ENCODE measurements around the gene PHKB. TPM values are rescaled to one million over a fixed set of nuclear protein-coding genes. Genes with fewer than 3 reads are reported as not detected.
"Not testable (repeated sequence)": the region's sequence is repeated elsewhere in the genome, so short reads cannot be mapped to it uniquely, and the experiment has no call there.

PHKB gene
- total RNA-seq, 1 experiment from 2014 or later: 87.4 TPM

DNA sequence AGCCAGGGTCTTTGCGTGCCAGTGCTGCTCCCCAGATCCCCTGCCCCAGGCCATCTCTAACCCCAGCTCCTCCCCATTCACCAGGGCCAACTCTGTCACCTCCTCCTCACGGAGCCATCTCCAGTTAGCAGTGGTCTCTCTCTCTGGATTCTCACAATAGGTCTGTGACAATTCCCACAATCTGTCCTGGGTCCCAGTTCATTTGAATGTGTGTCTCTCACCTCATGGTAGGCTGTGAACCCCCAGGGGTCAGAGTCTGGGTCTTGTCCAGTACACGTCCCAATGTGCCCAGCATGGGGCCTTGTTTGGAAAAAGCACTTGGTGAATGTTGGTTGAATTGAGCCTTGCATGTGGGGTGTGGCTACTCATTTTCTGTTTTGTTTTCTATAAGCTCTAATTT is 205.3 kb downstream of the PHKB start:
- no peaks in the 10 kb centered on the region for H3K9me3 ChIP-seq (ENCODE audit: low read length)
- no peaks in the 10 kb centered on the region for H3K9me2 ChIP-seq (replicated peaks; ENCODE audit: insufficient read depth, low read length)
- H4K20me1 ChIP-seq (ENCODE audit: insufficient read depth, low read depth, low read length): no peaks in the 10 kb centered on the region
- peaks cover 12% of the 10 kb centered on the region for H3K4me1 ChIP-seq (ENCODE audit: low read length)
- H3K79me2 ChIP-seq (ENCODE audit: low read length): no peaks in the 10 kb centered on the region
- H3K9ac ChIP-seq (ENCODE audit: low read length): no peak overlapping the region
- H3K36me3 ChIP-seq (ENCODE audit: insufficient read depth, low read length): no peaks in the 10 kb centered on the region
- H3K4me2 ChIP-seq (ENCODE audit: low read depth, low read length, poor library complexity, severe bottlenecking): no peak overlapping the region
- H3K27me3 ChIP-seq (ENCODE audit: low read length): no peaks in the 10 kb centered on the region
- H3K27ac ChIP-seq (ENCODE audit: low read length): no peak overlapping the region
- H3K4me3 ChIP-seq (ENCODE audit: low read length): no peak overlapping the region
- DNase-seq: no peak
- H2AFZ ChIP-seq (ENCODE audit: low read length): no peak overlapping the region

DNA sequence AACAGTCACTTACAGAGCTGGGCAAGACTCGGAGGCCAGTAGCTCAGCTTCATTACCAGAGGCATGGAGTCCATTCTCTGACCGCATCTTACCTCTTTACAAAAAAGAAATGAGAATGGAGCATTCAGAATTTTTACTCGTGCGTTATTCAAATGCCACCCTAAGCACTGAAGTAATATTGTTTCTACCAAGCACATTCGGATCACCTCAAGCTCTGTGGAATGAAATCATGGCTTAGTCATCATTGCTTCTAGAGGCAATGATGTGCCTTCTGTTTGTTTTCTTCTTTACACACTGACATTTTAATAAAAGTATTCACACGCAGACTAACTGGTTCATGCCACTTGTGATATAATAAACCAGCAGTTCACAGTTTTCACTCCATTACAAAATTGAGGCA is 206.8 kb downstream of the PHKB start:
- no peaks in the 10 kb centered on the region for H3K9me2 ChIP-seq (replicated peaks; ENCODE audit: insufficient read depth, low read length)
- H4K20me1 ChIP-seq (ENCODE audit: insufficient read depth, low read depth, low read length): no peaks in the 10 kb centered on the region
- H3K4me2 ChIP-seq (ENCODE audit: low read depth, low read length, poor library complexity, severe bottlenecking): no peak overlapping the region
- DNase-seq: no peak
- H3K27me3 ChIP-seq (ENCODE audit: low read length): no peaks in the 10 kb centered on the region
- no peaks in the 10 kb centered on the region for H3K9me3 ChIP-seq (ENCODE audit: low read length)
- H3K79me2 ChIP-seq (ENCODE audit: low read length): no peaks in the 10 kb centered on the region
- no peak overlapping the region for H2AFZ ChIP-seq (ENCODE audit: low read length)
- no peak overlapping the region for H3K4me3 ChIP-seq (ENCODE audit: low read length)
- H3K36me3 ChIP-seq (ENCODE audit: insufficient read depth, low read length): no peaks in the 10 kb centered on the region
- H3K9ac ChIP-seq (ENCODE audit: low read length): no peak overlapping the region
- no peak overlapping the region for H3K27ac ChIP-seq (ENCODE audit: low read length)
- H3K4me1 ChIP-seq (ENCODE audit: low read length): peaks cover 12% of the 10 kb centered on the region

DNA sequence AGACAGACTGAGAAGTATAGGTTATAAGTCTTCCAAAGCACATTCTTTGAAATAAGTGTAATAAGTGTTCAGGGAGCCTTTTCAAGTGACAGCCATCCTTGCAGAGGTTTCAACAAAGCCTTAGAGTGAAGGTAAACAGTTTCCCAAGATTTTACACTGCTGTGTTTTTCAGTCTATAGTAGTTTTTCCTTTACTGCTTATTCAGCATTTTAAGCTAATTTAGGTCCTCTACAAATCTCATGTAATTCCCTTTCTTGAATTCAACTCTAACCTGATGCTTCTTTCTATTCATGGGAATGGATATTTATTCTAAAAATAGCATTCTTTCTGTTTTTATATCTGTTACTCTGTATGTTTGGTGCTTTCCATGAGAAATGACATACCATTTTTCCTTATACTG is 211.3 kb downstream of the PHKB start:
- Histone ChIP-seq H3K27me3 (ENCODE audit: low read length) (no peaks in the 10 kb centered on the region), H3K27ac (ENCODE audit: low read length) (no peak overlapping the region), H3K9me2 (replicated peaks; ENCODE audit: insufficient read depth, low read length) (no peaks in the 10 kb centered on the region), H3K4me1 (ENCODE audit: low read length) (no peaks in the 10 kb centered on the region), H3K9ac (ENCODE audit: low read length) (no peak overlapping the region), H4K20me1 (ENCODE audit: insufficient read depth, low read depth, low read length) (no peaks in the 10 kb centered on the region), H3K79me2 (ENCODE audit: low read length) (no peaks in the 10 kb centered on the region), H2AFZ (ENCODE audit: low read length) (no peak overlapping the region), H3K4me3 (ENCODE audit: low read length) (no peak overlapping the region), H3K4me2 (ENCODE audit: low read depth, low read length, poor library complexity, severe bottlenecking) (no peak overlapping the region), H3K36me3 (ENCODE audit: insufficient read depth, low read length) (peaks cover 12% of the 10 kb centered on the region), H3K9me3 (ENCODE audit: low read length) (no peaks in the 10 kb centered on the region)
- DNase-seq: no peak

DNA sequence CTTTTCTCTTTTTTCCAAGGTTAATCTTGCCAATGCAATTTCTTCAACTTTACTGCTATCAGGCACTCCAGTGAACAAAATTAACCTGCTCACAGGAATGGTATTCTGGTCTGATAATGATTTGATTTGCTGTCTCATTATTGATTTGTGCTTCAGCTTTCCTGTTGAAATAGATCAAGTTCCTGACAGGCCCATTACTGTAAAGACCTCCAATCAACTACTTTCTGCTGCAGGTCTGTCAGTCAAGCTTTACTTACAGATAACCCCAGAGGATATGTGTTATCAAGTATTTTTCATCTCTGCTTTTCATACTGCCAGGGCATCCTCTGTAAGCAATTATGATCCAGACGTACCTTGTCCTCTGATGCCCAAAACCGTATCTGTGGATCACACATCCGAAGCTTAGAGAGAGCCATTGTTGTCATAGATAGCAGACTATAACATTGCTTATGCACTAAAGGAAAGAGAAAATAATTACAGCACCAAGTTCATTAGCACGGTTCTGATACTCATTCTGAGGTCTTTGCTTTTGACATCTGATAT is 215.6 kb downstream of the PHKB start:
- no peaks in the 10 kb centered on the region for H3K4me1 ChIP-seq (ENCODE audit: low read length)
- H3K9me2 ChIP-seq (replicated peaks; ENCODE audit: insufficient read depth, low read length): no peaks in the 10 kb centered on the region
- H3K27me3 ChIP-seq (ENCODE audit: low read length): no peaks in the 10 kb centered on the region
- DNase-seq: no peak
- peaks cover 13% of the 10 kb centered on the region for H3K36me3 ChIP-seq (ENCODE audit: insufficient read depth, low read length)
- H4K20me1 ChIP-seq (ENCODE audit: insufficient read depth, low read depth, low read length): no peaks in the 10 kb centered on the region
- no peak overlapping the region for H3K4me2 ChIP-seq (ENCODE audit: low read depth, low read length, poor library complexity, severe bottlenecking)
- no peak overlapping the region for H3K4me3 ChIP-seq (ENCODE audit: low read length)
- no peak overlapping the region for H3K27ac ChIP-seq (ENCODE audit: low read length)
- H2AFZ ChIP-seq (ENCODE audit: low read length): no peak overlapping the region
- H3K9ac ChIP-seq (ENCODE audit: low read length): no peak overlapping the region
- H3K9me3 ChIP-seq (ENCODE audit: low read length): no peaks in the 10 kb centered on the region
- no peaks in the 10 kb centered on the region for H3K79me2 ChIP-seq (ENCODE audit: low read length)

DNA sequence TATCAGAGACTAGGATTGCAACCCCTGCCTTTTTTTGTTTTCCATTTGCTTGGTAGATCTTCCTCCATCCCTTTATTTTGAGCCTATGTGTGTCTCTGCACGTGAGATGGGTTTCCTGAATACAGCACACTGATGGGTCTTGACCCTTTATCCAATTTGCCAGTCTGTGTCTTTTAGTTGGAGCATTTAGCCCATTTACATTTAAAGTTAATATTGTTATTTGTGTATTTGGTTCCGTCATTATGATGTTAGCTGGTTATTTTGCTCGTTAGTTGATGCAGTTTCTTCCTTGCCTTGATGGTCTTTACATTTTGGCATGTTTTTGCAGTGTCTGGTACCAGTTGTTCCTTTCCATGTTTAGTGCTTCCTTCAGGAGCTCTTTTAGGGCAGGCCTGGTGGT is 220.4 kb downstream of the PHKB start:
- not testable (repeated sequence) for H3K27me3 ChIP-seq (ENCODE audit: low read length); H3K27ac ChIP-seq (ENCODE audit: low read length); H3K4me3 ChIP-seq (ENCODE audit: low read length); H3K79me2 ChIP-seq (ENCODE audit: low read length); H4K20me1 ChIP-seq (ENCODE audit: insufficient read depth, low read depth, low read length); DNase-seq; H3K9ac ChIP-seq (ENCODE audit: low read length); H3K9me3 ChIP-seq (ENCODE audit: low read length); H3K36me3 ChIP-seq (ENCODE audit: insufficient read depth, low read length); H3K4me1 ChIP-seq (ENCODE audit: low read length); H3K4me2 ChIP-seq (ENCODE audit: low read depth, low read length, poor library complexity, severe bottlenecking); H3K9me2 ChIP-seq (replicated peaks; ENCODE audit: insufficient read depth, low read length); H2AFZ ChIP-seq (ENCODE audit: low read length)

DNA sequence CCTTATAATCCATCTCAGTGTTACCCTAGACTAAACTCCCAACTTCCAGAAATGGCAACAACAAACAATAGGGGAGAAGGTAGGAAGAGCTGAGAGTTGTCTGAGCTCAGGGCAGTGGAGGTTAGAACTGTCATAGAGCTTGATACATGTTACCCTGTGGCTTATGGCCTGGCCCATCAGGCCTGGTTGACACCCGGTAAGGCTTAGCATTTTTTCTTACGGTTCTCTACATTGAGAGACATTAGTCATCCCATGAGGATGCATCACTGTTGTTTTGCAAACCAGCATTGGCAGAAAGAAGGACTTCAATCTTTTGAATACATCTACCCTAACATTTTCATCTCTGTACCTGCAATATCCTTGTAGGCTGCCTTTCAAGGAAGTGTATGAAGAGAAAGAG is 226.6 kb downstream of the PHKB start:
- no peak overlapping the region for H3K27ac ChIP-seq (ENCODE audit: low read length)
- H3K9ac ChIP-seq (ENCODE audit: low read length): no peak overlapping the region
- H3K9me2 ChIP-seq (replicated peaks; ENCODE audit: insufficient read depth, low read length): no peaks in the 10 kb centered on the region
- H3K4me2 ChIP-seq (ENCODE audit: low read depth, low read length, poor library complexity, severe bottlenecking): no peak overlapping the region
- H3K4me3 ChIP-seq (ENCODE audit: low read length): no peak overlapping the region
- no peak overlapping the region for H2AFZ ChIP-seq (ENCODE audit: low read length)
- no peaks in the 10 kb centered on the region for H3K27me3 ChIP-seq (ENCODE audit: low read length)
- no peaks in the 10 kb centered on the region for H3K4me1 ChIP-seq (ENCODE audit: low read length)
- H3K79me2 ChIP-seq (ENCODE audit: low read length): no peaks in the 10 kb centered on the region
- H3K36me3 ChIP-seq (ENCODE audit: insufficient read depth, low read length): no peaks in the 10 kb centered on the region
- no peak for DNase-seq
- no peaks in the 10 kb centered on the region for H4K20me1 ChIP-seq (ENCODE audit: insufficient read depth, low read depth, low read length)
- no peaks in the 10 kb centered on the region for H3K9me3 ChIP-seq (ENCODE audit: low read length)

DNA sequence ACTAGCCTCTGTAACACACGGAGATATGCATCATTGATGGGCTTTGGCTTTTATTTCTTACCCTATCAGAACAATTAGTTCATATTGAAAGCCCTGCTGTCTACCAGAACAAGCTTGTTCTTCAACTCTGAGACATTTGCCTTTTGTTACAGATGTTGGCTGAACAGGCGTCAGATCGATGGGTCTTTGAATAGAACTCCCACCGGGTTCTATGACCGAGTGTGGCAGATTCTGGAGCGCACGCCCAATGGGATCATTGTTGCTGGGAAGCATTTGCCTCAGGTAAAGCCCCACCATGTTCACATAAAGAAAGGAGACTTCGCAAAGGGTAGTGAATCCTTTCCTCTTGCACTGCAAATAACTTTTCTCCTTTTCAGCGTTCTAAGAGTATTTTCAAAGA is 232.1 kb downstream of the PHKB start:
- no peak overlapping the region for H3K9ac ChIP-seq (ENCODE audit: low read length)
- no peaks in the 10 kb centered on the region for H3K79me2 ChIP-seq (ENCODE audit: low read length)
- H3K4me1 ChIP-seq (ENCODE audit: low read length): no peaks in the 10 kb centered on the region
- H3K9me2 ChIP-seq (replicated peaks; ENCODE audit: insufficient read depth, low read length): no peaks in the 10 kb centered on the region
- H3K4me3 ChIP-seq (ENCODE audit: low read length): no peak overlapping the region
- no peak overlapping the region for H3K27ac ChIP-seq (ENCODE audit: low read length)
- H4K20me1 ChIP-seq (ENCODE audit: insufficient read depth, low read depth, low read length): no peaks in the 10 kb centered on the region
- no peaks in the 10 kb centered on the region for H3K27me3 ChIP-seq (ENCODE audit: low read length)
- H3K9me3 ChIP-seq (ENCODE audit: low read length): no peaks in the 10 kb centered on the region
- no peak for DNase-seq
- H3K4me2 ChIP-seq (ENCODE audit: low read depth, low read length, poor library complexity, severe bottlenecking): no peak overlapping the region
- no peak overlapping the region for H2AFZ ChIP-seq (ENCODE audit: low read length)
- peaks cover 7% of the 10 kb centered on the region; the same call in 1 of the 2 replicates for H3K36me3 ChIP-seq (ENCODE audit: insufficient read depth, low read length)

DNA sequence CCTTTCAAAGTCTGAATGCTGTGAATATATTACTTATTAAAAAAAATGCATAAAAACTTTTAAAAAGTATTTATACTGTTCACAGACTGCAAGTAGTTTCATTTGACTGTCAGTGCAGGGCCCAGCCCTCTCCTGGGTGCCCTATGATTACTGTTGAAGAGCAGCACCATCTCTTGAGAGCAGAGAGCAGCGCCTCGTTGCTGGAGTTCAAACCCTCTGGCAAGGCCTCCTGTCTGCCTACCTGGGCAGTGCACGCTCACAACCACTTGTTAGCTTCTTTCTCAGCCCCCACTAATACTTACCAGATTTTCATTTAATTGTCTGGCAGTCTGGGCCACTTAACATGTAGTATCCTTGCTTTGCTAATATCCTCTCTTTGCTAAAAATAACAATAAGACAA is 233.4 kb downstream of the PHKB start:
- Histone ChIP-seq H3K36me3 (ENCODE audit: insufficient read depth, low read length) (peaks cover 10% of the 10 kb centered on the region; the same call in 1 of the 2 replicates), H3K4me3 (ENCODE audit: low read length) (no peak overlapping the region), H3K27ac (ENCODE audit: low read length) (no peak overlapping the region), H3K9me2 (replicated peaks; ENCODE audit: insufficient read depth, low read length) (no peaks in the 10 kb centered on the region), H3K27me3 (ENCODE audit: low read length) (no peaks in the 10 kb centered on the region), H3K9me3 (ENCODE audit: low read length) (no peaks in the 10 kb centered on the region), H4K20me1 (ENCODE audit: insufficient read depth, low read depth, low read length) (no peaks in the 10 kb centered on the region), H3K9ac (ENCODE audit: low read length) (no peak overlapping the region), H3K4me2 (ENCODE audit: low read depth, low read length, poor library complexity, severe bottlenecking) (no peak overlapping the region), H3K79me2 (ENCODE audit: low read length) (no peaks in the 10 kb centered on the region), H3K4me1 (ENCODE audit: low read length) (no peaks in the 10 kb centered on the region), H2AFZ (ENCODE audit: low read length) (no peak overlapping the region)
- DNase-seq: no peak

DNA sequence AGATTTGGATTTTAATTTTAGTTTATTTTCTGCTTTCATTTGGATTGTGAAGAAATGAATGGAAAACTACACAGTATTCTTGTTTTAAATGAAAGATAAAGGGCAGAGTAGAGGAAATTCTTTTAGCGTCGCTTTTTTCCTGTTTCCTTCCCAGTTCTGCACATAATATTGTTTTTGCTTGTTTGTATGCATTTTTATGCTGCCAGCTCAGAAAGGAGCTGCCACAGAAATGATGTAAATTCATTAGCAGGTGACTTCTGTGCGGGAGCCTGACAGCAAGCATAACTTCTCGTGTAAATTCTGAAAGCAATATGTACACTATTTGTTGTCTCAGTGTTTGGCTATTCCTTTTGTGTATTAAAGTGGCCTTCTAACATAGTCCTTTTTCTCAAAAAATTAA is 234.6 kb downstream of the PHKB start:
- H3K27ac ChIP-seq (ENCODE audit: low read length): no peak overlapping the region
- H3K9me2 ChIP-seq (replicated peaks; ENCODE audit: insufficient read depth, low read length): no peaks in the 10 kb centered on the region
- no peaks in the 10 kb centered on the region for H3K4me1 ChIP-seq (ENCODE audit: low read length)
- no peaks in the 10 kb centered on the region for H3K79me2 ChIP-seq (ENCODE audit: low read length)
- DNase-seq: no peak
- peaks cover 10% of the 10 kb centered on the region; the same call in 1 of the 2 replicates for H3K36me3 ChIP-seq (ENCODE audit: insufficient read depth, low read length)
- H3K27me3 ChIP-seq (ENCODE audit: low read length): no peaks in the 10 kb centered on the region
- no peaks in the 10 kb centered on the region for H3K9me3 ChIP-seq (ENCODE audit: low read length)
- H3K4me3 ChIP-seq (ENCODE audit: low read length): no peak overlapping the region
- H2AFZ ChIP-seq (ENCODE audit: low read length): no peak overlapping the region
- H3K9ac ChIP-seq (ENCODE audit: low read length): no peak overlapping the region
- no peaks in the 10 kb centered on the region for H4K20me1 ChIP-seq (ENCODE audit: insufficient read depth, low read depth, low read length)
- no peak overlapping the region for H3K4me2 ChIP-seq (ENCODE audit: low read depth, low read length, poor library complexity, severe bottlenecking)

Measured in Karpas-422 (cell line).